Brain microvascular endothelial cell (primary cell): Measurements from ENCODE around the gene MICOS13.
"Not testable (repeated sequence)": the region's sequence is repeated elsewhere in the genome, so short reads cannot be mapped to it uniquely, and the experiment has no call there.

Source experiments
- DNase-seq: peaks from one replicate; pipeline ENCODE4 v3.0.0-alpha.2; 2020
- H3K27ac ChIP-seq: fragments of 250-450 bp; sonication (Bioruptor Pico); 2 replicates; pipeline ENCODE4 v1.5.1; 2020; ENCODE audit warnings: mild to moderate bottlenecking, moderate library complexity
- H3K27me3 ChIP-seq: fragments of 250-450 bp; sonication (Bioruptor Pico); replicated peaks from 2 replicates; pipeline ENCODE4 v1.5.1; 2020; ENCODE audit warnings: mild to moderate bottlenecking
- H3K36me3 ChIP-seq: fragments of 250-450 bp; sonication (Bioruptor Pico); replicated peaks from 2 replicates; pipeline ENCODE4 v1.5.1; 2020; ENCODE audit warnings: mild to moderate bottlenecking
- H3K4me3 ChIP-seq: 2 replicates; pipeline ENCODE4 v1.5.1; 2011; ENCODE audit warnings: low read depth, mild to moderate bottlenecking, control low read depth, low read length, moderate library complexity
- CTCF ChIP-seq: IDR thresholded peaks from 2 replicates; pipeline ENCODE4 v1.5.1; 2011; ENCODE audit warnings: low read depth, mild to moderate bottlenecking, moderate library complexity, low read length, control low read depth, inconsistent platforms; ENCODE audit errors: missing control alignments
- in situ Hi-C: cut with HindIII; loops from 2 replicates; pipeline ENCODE4 v1.10.0; 2017; ENCODE audit warnings: low sequenced_read_pairs, low pct_ligation_motif_present

The MICOS13 gene

GRCh38 chr19:5690125-5690954 lies 10.0 kb upstream of the MICOS13 start, which contains the start of gene RPL36:
TSS of gene RPL36 (plus strand) at chr19:5690295. CDS start at chr19:5690508, 213 bp downstream.
- Histone ChIP-seq H3K27me3 (no peaks in the 10 kb centered on the region), H3K36me3 (peaks cover 43% of the 10 kb centered on the region), H3K4me3 (peak within 1 kb of the TSS; percentile 97), H3K27ac (peak within 1 kb of the TSS; percentile 86)
- peak; percentile 95 for DNase-seq
- TF ChIP-seq CTCF, result peak; percentile 98
- in situ Hi-C loops, result no loop called here

DNA sequence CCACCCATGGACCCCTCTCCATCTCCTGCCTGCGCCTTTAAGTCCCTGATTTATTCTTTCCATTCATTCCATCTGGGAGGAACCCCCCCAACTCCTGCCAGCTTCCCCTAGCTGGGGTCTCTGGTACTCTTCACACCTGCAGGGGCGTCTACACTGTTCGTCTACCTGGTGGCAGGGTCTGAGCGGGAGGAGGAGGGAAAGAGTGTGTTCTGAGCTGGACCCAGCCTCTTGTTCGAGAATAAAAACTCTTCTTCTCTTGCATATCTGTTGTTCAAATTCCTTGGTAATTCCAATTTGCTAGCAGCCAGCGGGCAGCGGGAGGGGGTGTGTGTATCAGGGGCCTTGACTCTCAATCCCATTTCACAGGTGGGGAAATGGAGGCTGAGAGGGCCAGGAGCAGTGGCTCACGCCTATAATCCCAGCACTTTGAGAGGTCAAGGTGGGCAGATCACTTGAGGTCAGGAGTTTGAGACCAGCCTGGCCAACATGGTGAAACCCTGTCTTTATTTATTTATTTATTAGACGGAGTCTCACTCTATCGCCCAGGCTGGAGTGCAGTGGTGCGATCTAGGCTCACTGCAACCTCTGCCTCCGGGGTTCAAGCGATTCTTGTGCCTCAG lies 8.1 kb upstream of the MICOS13 start:
- peaks cover 23% of the 10 kb centered on the region for H3K36me3 ChIP-seq
- H3K27me3 ChIP-seq, in situ Hi-C loops, H3K27ac ChIP-seq, DNase-seq, H3K4me3 ChIP-seq: not testable (repeated sequence)

GRCh38 chr19:5687360-5688198 lies 7.3 kb upstream of the MICOS13 start:
- H3K36me3 ChIP-seq, result peaks cover 16% of the 10 kb centered on the region
- H3K27ac ChIP-seq, result no peak overlapping the region
- peak overlapping the region; percentile 53 for H3K4me3 ChIP-seq
- TF ChIP-seq CTCF, result no peak
- DNase-seq, result no peak
- no peaks in the 10 kb centered on the region for H3K27me3 ChIP-seq
- in situ Hi-C loops, result no loop called here

GRCh38 chr19:5686647-5687359 lies 6.5 kb upstream of the MICOS13 start:
- Histone ChIP-seq H3K27ac (peak overlapping the region; percentile 38), H3K4me3 (peak overlapping the region; percentile 53), H3K27me3 (no peaks in the 10 kb centered on the region), H3K36me3 (peaks cover 8% of the 10 kb centered on the region)
- DNase-seq, result peak; percentile 90
- TF ChIP-seq CTCF, result peak; percentile 86
- in situ Hi-C loops, result no loop called here

- Histone ChIP-seq H3K27ac (no peak overlapping the region), H3K4me3 (peak overlapping the region; percentile 53)
Observed at GRCh38 chr19:5686326-5686646, 6.0 kb upstream of the MICOS13 start.

More at GRCh38 chr19:5686326-5686646, 6.0 kb upstream of the MICOS13 start:
- TF ChIP-seq CTCF, result no peak
- peaks cover 3% of the 10 kb centered on the region for H3K36me3 ChIP-seq
- in situ Hi-C loops, result no loop called here
- no peaks in the 10 kb centered on the region for H3K27me3 ChIP-seq
- DNase-seq, result no peak
